Stromal cell of bone marrow (primary cell): Measurements from ENCODE around the gene SMOC2.
A peak's percentile ranks its signal among the peaks of the same experiment; 100 is the strongest.

Experiments used
- DNase-seq: peaks from one replicate; pipeline ENCODE4 v3.0.0-alpha.2; 2012; ENCODE audit warnings: low read depth

Gene SMOC2

DNA sequence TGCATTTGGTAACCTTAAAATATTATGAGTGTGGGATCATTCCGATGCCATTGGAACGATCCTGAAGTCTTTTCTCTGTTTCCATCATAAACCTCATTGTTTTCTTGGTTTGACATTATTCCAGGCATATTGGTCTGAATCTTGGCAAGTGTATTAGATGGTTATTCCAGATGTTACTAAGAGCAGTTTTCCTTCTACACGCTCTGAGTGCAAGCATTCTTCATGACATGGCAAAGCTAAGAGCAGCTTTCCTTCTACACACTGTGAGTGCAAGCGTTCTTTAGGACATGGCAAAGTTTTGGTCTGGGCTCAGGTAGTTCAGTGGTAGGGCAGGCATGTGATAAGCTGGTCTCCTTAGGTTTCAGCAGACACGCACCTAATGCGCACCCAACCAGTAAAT lies 53.0 kb downstream of the SMOC2 start:
- no peak for DNase-seq

DNA sequence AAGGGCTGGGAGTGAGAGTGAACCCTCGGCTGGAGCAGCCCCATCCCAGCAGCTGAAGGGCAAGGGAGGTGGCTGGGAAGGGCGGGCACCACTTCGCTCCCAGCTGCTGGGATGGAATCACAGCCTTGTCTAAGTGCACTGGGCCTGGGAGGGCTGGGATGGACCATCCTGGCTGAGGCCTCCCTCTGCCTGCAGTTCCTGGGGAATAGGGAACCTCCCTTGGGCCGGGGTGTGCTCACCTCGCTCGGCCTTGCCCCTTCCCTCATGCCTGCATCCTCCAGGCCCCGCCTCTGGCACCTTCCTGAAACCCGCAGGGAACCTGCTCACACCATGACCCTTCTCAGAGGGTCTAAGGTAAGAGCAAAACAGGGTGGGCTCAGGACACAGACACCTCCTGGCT lies 53.7 kb downstream of the SMOC2 start:
- no peak for DNase-seq

DNA sequence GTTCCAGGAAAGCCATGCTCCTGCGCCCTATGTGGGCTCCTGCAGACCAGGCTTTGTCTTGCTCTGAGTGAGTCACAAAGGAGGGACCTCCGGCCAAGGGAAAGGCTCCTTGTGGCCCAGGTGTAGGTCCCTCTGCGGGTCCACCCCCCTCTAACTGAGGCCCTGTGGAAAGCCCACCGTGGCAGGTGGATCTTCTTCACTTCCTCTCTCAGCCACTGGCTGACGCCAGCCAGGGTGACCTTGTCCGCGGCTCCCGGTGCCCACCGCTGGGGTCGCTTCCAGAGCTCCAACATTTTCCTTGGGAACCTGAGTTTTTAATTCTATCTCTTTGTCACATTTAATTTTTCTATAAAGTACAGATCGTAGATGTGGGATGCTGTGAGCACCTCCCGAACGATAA lies 54.1 kb downstream of the SMOC2 start:
- no peak for DNase-seq

DNA sequence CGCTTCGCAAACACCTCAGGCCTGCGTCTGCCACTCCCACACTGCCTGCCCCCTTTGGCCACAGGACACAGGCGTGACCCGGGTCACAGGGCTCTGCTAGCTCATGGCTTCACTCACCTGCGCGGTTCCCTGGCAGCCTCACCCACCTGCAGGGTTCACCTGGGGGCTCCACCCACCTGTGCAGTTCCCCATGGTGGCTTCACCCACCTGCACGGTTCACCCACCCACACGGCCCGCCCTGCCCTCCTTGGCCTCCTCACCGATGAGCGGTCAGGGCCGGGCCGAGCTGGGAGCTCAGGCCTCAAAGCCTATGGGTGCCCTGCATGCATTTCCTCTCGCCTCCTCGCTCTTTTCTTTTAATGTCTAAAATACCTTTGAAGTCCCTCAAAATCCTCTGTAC lies 54.7 kb downstream of the SMOC2 start:
- no peak for DNase-seq

DNA sequence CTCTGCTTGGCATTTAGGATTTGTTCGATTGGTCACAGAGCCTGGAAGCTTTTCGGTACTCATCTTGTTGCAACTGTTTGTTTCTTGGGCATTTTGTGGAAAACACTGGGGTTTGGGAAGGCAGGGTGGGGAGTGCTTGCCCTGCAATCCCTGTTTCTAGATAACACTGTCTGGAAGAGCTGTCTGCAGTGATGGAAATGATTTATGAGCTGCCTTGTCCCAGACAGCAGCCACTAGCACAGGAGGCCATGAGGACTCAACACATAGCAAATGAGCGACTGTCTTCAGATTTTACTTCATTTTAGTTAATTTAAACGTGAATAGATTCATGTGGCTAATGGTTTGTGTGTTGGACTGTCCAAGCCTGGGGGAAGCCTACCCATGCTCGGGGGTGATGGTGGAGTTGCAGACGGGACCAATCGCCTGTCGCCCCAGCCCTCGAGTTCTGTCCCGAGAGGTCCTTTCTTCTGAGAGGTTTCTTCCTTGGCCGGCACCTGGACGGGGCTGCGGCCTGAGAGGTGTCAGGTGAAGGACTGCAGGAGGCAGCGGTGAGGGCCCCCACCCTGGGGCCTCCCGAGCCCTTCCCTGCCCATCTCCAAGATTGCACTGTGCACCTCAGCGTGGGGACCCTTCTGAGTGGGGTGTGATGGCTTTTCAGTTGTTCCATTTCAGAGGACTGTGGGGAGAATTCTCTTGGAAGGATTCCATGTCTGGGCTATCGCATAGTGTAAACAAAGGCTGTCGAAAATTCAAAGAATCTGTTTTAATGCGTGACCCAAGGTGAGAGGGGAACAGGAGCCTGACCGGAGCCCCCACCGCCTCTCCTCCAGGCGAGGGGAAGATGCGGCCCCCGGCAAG lies 55.4 kb downstream of the SMOC2 start:
- no peak for DNase-seq

DNA sequence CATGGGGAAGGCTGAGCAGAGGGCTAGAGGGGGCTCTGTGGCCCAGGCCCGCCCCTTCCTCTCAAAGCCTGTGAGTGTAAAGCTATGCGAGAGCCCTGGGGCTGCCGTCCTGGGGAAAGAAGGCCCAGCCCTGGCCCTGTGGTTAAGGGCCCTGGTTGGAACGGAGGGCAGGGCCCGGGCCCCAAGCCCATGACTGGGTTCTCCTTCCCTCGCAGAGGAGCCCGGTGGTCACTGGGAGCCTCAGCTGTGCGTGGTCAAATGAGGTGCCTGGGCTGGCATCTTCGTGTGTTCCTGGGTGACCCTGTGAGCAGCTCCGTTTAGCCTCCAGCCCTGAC lies 56.0 kb downstream of the SMOC2 start:
- no peak for DNase-seq

DNA sequence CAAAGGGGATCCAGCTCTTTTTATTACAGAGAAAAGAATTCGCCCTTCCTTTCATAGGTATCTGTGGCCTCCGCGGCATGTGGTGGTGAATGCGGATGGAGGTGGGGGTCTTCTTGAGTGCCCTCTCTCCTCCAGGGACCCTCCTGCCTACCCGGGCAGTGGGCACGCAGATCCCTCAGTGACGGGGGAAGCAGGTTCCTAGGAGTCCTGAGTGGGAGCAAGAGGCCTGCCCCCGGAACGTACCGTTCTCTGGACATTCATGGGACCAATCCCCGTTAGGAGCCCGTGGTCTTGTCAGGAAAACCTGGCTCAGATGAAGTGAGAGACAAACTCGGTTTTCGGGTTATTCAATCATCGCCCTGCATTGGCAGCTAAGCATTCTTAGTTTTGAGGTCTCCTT lies 56.4 kb downstream of the SMOC2 start:
- no peak for DNase-seq

DNA sequence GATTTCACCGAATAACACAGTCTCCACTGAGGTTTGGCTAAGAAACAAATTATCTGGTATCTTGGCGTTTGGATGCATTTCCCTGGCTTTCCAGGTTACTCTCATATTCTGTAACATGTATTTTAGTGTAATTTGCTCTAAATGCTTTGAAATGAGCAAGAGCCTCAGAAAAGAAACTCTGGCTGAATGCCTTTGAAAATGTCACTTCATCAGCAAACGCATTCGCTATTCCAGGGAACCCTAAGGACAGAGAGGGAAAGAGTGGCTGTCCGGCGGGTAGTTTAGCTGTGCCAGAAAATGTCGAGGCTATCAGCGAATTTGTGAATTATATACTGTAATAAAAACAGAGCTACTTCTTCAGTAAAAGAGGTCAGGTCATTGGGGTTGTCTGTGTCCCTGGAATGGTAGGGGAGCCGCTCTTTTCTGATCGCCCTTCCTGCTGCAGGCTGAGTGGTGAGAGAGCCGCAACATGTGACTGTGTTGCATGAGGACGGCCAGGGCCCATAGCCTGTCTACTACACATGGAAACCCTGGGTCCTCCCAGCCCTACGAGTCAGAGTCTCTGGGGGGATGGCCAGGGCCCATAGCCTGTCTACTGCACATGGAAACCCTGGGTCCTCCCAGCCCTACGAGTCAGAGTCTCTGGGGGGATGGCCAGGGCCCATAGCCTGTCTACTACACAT lies 57.3 kb downstream of the SMOC2 start:
- no peak for DNase-seq

DNA sequence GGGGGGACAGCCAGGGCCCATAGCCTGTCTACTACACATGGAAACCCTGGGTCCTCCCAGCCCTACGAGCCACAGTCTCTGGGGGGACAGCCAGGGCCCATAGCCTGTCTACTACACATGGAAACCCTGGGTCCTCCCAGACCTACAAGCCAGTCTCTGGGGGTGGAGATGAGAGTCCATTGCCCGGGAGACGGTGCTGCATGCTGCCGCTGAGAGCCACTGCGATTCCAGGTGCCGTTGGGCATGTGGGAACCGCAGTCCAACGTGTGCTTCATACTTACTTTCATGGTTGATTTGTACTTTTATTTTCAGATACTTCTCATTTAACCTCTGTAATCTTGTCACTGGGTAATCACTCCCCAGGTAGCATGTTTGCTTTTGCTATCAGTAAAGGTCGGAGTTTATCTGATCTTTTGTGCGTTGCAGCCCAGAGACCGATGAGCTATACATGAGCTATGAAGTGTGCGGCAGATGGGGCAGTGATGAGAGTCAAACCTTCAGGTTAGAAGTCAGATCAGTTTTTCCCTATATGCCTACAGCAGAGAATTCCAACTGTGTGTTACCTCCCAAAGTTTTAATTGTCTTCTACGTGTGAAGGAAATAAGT lies 58.2 kb downstream of the SMOC2 start:
- no peak for DNase-seq

DNA sequence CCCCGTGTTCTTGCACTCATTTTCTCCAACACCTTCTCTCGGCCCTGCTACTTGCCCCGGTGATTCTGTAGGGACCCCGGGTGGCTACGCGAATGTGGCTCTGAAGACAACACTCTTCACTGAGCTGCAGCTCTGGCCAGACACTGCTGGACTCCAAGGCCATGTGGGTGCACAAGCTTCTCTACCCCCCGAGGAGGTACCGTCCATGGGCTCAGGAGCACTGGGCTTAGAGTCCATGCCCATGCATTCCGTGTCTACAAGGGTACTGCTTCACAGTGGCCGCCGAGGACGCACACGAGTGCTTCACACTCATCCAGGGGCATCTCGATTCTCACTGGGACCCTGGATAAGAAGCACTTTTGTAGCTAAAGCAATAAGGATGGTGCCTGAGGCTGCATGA lies 59.5 kb downstream of the SMOC2 start:
- no peak for DNase-seq

DNA sequence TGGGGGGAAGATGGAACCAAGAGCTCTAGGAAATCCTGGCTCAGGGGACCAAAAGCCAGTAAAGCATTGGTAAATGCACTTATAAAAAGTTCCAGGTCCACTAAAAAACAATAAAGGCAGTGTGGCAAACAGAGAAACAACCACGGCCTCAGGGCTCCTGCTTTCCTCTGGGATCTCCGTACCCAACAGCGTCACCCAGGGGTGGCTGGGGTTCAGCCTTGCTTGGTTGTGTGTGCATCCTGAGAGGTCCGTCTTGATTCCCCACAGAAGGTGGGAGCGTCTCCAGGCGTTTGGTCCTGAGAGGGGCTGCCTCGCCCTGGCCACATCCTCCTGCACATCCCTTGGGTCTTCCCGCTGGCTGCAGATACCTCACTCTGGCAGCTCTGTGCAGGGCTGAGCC lies 60.6 kb downstream of the SMOC2 start:
- no peak for DNase-seq

DNA sequence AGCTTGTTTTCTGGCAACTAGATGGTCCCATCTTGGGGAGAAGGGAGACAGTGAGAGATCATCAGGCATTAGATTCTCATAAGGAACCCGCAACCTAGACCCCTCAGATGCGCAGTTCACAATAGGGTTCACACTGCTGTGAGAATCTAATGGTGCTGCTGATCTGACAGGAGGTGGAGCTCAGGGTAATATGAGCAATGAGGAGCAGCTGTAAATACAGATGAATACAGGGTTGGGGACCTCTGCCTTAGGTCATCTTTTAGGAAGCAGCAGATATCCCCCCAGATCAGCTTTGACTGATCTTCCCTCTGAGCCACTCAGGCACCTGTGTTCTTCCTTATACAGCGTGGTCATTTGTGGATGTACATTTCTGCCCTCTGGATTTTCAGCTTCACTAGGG lies 63.4 kb downstream of the SMOC2 start:
- no peak for DNase-seq

DNA sequence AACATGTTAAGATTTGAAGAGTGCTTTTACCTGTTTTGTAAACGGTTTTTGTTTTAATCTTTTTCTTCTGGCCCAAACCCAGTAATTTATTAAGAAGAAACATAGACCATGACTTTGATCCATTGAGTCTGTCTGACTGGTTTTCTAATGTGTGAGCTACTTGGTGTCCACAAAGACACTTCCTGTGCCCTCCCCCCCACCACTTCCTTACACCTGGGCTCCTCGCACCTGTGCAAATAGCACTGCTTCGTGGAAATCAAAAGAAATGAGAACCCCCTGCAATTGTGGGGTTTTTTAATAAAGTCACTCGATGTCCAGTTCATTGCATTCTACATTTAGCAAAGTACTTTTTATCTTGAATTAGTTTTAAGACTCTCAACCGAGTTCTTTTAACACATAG lies 65.5 kb downstream of the SMOC2 start:
- no peak for DNase-seq

DNA sequence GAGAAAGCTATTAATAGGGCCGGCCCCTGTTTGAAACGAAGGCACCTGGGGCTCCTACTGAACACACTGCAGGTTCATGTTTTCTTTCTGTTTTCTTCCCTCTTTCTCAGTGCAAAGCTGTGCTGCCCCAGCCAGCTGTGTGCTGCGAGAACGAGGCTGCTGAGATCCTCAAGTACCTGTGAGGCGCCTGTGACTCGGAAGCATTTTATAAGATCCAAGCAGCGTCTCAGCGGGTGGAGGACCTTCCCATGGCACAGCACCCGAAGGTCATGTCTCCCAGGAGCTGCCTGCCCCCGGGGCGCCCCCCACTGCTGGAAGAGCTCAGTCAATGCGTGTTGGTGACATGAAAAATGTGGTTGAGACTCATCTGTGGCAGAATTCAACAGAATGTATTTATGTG lies 66.3 kb downstream of the SMOC2 start:
- no peak for DNase-seq

DNA sequence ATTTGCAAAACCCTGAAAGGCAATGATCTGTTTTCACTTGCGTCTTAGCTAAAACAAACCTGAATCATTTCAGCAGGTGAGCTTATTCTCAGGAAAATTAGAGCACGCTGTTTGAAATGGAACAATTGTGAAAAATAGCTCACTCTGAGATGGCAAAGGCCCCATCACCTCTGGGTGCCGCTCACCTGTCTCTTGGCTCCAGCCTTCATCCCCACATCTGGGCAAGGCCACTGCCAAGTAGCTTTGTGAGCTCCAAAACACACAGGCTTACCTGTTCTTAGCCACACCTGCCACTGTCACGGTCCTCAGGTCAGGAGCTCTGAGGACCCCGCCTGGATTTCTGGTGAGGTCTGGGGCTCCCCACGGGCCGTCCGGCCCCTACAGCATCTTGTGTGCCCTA lies 66.7 kb downstream of the SMOC2 start:
- DNase-seq, result no peak

DNA sequence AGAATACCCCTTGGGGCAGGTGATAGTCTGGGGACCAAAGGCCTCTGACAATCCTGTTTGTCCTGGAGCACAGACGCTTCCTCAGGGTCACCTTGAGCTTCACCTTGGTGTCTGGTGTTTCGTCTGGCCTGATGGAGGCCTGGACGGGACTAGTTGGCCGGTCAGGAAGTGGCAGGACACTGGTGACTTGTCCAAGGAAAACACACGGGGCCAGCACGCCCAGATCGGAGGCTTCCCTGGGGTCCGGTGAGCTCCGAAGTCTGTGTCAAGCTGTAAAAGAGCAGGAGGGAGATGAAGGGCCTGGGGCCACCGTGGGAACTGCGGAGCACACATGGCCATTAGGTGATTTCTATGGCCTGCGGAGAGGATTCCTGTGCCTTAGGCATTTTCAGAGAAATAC lies 67.9 kb downstream of the SMOC2 start:
- no peak for DNase-seq

DNA sequence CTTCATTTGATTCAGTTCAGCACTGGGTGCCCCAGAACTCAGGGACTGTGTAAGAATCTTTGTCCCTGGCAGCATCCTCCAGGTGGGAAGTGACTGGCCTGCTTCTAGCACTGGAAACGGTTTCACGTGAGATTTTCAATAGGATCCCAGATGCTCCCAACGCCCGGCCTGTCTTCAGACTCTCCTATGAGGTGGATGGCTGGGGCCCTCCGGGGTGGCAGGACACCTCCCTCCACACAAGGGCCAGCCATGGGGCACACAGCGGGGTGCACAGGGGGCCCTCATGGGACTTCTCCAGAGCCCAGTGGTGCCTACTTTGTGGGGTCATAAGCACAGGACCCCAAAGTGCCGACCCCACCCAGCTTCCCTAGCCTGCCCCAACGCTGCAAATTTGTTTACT lies 72.8 kb downstream of the SMOC2 start:
- DNase-seq, result no peak

DNA sequence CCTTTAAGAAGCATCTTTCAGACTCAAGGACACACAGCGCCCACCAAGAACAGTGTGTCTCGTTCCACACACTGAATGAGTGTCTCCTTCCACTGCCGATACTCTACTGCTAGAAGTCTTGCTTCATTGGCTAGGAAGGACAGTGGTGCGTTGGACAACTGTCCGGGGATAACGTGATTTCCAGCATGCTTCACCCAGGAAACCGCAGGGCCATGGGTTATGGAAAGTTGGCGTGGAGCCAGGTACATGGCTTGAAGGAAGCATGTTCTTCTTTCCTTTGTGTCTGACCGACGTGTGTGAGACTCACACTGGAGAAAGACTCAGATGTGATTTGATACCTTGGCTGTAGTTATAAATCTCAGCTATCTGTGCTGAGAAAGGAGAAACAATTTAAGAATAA lies 73.2 kb downstream of the SMOC2 start:
- peak; percentile 23 for DNase-seq

DNA sequence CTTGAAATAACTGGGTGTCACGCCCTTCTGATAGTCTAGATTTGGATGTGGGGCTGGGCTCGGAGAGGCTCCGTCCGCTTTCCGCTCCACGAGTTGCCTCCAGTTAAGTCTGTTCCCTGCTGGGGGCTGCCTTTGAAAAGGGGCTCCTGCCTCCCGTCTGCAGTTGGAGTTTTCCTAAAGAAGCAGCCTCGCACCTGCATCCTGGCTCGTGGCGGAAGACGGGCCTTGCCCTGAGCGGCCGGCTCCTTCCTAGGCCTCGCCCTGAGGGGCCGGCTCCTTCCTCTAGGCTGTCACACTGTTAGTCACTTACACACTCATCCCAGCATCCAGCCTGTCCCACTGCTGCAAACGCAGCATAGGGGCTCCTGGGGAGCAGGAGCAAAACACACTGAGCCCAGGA lies 74.4 kb downstream of the SMOC2 start:
- DNase-seq, result no peak

DNA sequence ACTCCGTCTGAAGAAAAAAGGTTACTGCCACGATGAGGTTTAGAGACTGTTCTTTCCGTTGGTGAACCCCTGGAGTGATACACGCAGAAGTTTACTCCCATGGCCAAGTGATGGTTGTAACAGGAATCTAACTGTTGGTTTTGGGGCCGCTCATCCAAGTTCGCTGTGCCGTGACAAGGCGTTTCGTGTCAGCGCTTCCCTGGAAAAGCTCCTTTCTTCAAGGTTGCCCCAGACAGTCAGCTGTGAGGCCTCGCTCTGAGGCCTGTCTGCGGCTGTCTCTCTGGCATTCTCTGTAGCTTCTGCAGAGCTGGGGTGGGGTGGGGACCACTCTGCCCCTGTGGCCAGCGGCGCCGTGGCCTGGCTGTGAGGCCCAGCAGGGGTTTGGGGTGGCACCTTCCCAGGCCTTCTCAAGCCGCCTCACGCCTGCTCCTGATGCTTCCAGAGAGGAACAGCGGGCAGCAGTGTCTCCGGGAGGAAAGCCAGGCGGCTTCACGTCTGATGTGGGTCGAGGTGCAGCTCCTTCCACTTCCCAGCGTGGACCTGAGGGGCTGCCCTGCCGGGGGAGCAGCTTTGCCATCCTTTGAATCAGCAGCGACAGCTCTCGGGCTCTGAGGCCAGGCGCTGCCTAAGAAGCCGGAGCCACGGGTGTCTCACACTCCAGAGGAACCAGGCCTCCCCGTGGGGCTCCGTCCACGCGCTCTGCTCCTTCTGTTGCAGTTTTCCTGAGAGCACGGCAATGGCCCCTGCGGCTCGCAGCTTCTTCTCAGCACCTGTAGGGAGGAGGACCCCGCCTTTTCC lies 76.2 kb downstream of the SMOC2 start:
- no peak for DNase-seq

DNA sequence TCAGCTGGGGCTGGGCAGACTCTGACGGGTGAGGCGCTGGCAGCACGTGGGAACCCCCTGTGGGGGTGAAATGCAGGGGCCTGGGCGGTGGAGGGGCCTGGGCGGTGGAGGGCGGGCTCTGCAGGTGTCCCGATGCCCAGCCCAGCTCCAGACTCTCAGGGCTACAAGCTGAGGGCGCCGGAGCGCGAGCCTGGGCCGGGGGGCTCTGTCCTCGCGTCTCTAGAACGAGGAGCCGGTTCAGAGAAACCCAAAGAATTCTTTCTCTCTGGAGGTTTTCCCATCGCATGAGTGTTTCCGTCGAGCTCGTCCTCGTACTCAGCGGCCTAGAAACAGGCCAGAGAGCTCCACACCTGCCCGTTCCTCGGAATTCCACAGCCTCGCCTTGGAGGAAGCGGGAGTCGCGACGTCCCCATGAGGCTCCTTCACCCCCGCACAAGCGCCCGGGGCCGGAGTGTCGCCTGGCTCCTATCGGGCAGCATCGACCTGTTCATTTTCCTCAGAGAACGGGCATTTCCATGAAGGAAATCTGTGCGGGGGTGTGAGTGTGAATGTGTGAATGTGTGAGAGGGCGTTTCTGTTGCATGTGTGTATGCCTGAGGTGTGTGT lies 76.9 kb downstream of the SMOC2 start:
- DNase-seq, result no peak

DNA sequence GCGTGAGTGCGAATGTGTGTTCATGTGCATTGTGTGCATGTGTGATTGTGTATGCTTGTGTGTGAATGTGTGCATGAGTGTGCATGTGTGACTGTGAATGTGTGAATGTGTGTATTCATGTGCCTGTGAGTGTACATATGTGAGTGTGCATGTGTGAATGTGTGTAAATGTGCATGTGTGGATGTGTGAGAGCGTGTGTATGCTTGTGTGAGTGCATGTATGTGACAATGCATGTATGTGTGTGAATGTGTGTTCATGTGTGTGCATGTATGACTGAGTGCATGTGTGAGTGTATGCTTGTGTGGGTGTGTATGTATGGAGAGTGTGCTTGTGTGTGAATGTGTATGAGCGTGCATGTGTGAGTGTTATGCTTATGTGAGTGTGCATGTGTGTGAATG lies 77.4 kb downstream of the SMOC2 start:
- no peak for DNase-seq
